K562 (cell line): ENCODE results near the gene PDLIM7. TPM values are rescaled to one million over a fixed set of nuclear protein-coding genes. Genes with fewer than 3 reads are reported as not detected.

Source experiments
- ATF1 ChIP-seq, 2 experiments: fragments of 450-650 bp in 1 of 2; IDR thresholded peaks; 2 replicates each; pipeline ENCODE4 v1.6.1; 2016; ENCODE audit warnings: missing compliant biosample characterization in 1 of 2, missing genetic modification characterization in 1 of 2
- BRF1 ChIP-seq: IDR thresholded peaks from 3 replicates; pipeline ENCODE4 v1.6.1; 2011; ENCODE audit warnings: borderline replicate concordance, mild to moderate bottlenecking; ENCODE audit not compliant: insufficient read length; ENCODE audit errors: extremely low read depth
- CBFA2T2 ChIP-seq: fragments of 450-650 bp; conservative IDR thresholded peaks from 2 replicates; pipeline ENCODE4 v1.6.1; 2017; ENCODE audit warnings: mild to moderate bottlenecking
- CBX3 ChIP-seq, 2 experiments: IDR thresholded peaks; 1 replicate in 1 of 2; 2 replicates in 1 of 2; pipeline ENCODE4 v1.6.1; 2012; ENCODE audit warnings: inconsistent platforms in 2 of 2, low read length in 2 of 2, borderline replicate concordance in 1 of 2, control low read depth in 1 of 2
- NEUROD1 ChIP-seq: fragments of 150-350 bp; IDR thresholded peaks from 2 replicates; pipeline ENCODE4 v1.6.1; 2014; ENCODE audit warnings: borderline replicate concordance, low read length, low read depth; ENCODE audit not compliant: partially characterized antibody
- SMAD3 ChIP-seq: fragments of 450-650 bp; formaldehyde crosslinking; conservative IDR thresholded peaks from 2 replicates; pipeline ENCODE4 v1.4.0; 2020; ENCODE audit warnings: mild to moderate bottlenecking
- ZC3H11A ChIP-seq: IDR thresholded peaks from 2 replicates; pipeline ENCODE4 v1.6.1; 2012; ENCODE audit warnings: low read depth, low read length, improper control_type of control experiment
- ZNF384 ChIP-seq: IDR thresholded peaks from 2 replicates; pipeline ENCODE4 v1.6.1; 2012; ENCODE audit warnings: low read depth, low read length, improper control_type of control experiment
- ZNF830 ChIP-seq: fragments of 250-450 bp; sonication (Bioruptor Pico); IDR thresholded peaks from 2 replicates; pipeline ENCODE4 v1.5.0; 2021; ENCODE audit warnings: mild to moderate bottlenecking
- polyA plus RNA-seq, 8 experiments: library from polyadenylated mRNA; depleted of rRNA in 4 of 8; stranded (reverse) in 5 of 8; unstranded in 3 of 8; fragments of >200 nt; fragmentation: Nextera tagmentation in 2 of 8; fragmentation: Illumina TruSeq in 1 of 8; extraction: Ambion mirVana in 2 of 8; extraction: Trizol in 1 of 8; gene quantifications; 2 replicates each; pipeline versions ENCODE4 v1.2.1 to v1.2.3, GENCODE V29; 2011 to 2014; ENCODE audit warnings: inconsistent platforms in 1 of 8, missing spikeins in 1 of 8
- total RNA-seq, 7 experiments: library from RNA; depleted of rRNA in 6 of 7; stranded (reverse); fragments of >200 nt in 6 of 7; fragmentation: Illumina TruSeq in 2 of 7; extraction: Trizol in 2 of 7; gene quantifications; 2 replicates each; pipeline versions ENCODE4 v1.2.1 to v1.2.3, GENCODE V29; 2011 to 2021; ENCODE audit warnings: low replicate concordance in 1 of 7
- TF ChIP-seq, protein P1 (sequence below): sonication (generic); formaldehyde crosslinking; IDR thresholded peaks from 2 replicates; pipeline ENCODE4 v1.8.0; 2023; ENCODE audit warnings: mild to moderate bottlenecking, missing genetic modification reagents
- TF ChIP-seq, protein P2 (sequence below): sonication (generic); formaldehyde crosslinking; IDR thresholded peaks from 2 replicates; pipeline ENCODE4 v1.8.0; 2022; ENCODE audit warnings: mild to moderate bottlenecking, missing genetic modification reagents
- TF ChIP-seq, protein P3 (sequence below): fragments of 450-650 bp; IDR thresholded peaks from 2 replicates; pipeline ENCODE4 v1.6.1; 2014; ENCODE audit warnings: low read depth, mild to moderate bottlenecking, moderate library complexity, borderline replicate concordance
- TF ChIP-seq, protein P4 (sequence below), 2 experiments: fragments of 450-650 bp; IDR thresholded peaks; 2 replicates each; pipeline ENCODE4 v1.6.1; 2018; ENCODE audit warnings: mild to moderate bottlenecking in 2 of 2, low read depth in 1 of 2; ENCODE audit not compliant: partially characterized antibody in 2 of 2

The PDLIM7 gene
- total and polyA plus RNA-seq, 9 of the 15 experiments (the other 6 are each of a cell fraction or from before 2014, with no cell fraction given): 2.1 to 124 (median 32.6) TPM

DNA sequence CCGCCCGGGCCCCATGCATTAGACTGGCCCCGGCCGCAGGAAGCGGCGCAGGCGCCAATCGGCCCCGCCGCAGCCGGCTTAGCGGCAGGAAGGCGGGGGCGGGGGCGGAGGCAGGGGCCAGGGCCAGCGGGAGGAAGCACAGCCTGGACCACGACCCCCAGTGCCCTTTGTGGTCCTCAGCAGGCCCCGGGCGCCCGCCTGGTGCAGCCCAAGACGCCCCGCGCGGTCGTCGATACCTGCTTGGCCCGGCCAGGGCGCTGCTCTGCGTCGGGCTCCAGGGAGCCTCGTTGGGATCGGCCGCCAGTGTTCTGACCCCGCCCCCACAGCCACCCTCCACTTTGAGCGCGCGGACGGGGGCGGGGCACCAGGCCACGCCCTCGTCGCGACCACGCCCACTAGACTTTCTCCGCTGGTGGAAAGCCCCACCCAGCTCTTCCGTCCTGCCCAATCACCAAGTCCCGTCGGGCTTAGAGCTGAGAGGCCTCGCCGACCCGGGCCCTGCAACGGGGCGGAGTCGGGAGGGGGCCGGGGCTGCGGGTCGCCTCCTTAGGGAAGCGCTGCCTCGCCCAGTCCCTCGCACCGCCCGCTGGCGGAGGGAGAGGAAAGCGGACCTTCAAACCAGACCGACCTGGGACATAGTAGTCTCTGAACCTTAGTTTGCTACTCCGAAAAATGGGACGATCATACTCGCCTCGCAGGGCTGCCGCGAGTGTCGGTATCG is at the start of gene PDLIM7 (continued):
- TF ChIP-seq, protein P1, sequence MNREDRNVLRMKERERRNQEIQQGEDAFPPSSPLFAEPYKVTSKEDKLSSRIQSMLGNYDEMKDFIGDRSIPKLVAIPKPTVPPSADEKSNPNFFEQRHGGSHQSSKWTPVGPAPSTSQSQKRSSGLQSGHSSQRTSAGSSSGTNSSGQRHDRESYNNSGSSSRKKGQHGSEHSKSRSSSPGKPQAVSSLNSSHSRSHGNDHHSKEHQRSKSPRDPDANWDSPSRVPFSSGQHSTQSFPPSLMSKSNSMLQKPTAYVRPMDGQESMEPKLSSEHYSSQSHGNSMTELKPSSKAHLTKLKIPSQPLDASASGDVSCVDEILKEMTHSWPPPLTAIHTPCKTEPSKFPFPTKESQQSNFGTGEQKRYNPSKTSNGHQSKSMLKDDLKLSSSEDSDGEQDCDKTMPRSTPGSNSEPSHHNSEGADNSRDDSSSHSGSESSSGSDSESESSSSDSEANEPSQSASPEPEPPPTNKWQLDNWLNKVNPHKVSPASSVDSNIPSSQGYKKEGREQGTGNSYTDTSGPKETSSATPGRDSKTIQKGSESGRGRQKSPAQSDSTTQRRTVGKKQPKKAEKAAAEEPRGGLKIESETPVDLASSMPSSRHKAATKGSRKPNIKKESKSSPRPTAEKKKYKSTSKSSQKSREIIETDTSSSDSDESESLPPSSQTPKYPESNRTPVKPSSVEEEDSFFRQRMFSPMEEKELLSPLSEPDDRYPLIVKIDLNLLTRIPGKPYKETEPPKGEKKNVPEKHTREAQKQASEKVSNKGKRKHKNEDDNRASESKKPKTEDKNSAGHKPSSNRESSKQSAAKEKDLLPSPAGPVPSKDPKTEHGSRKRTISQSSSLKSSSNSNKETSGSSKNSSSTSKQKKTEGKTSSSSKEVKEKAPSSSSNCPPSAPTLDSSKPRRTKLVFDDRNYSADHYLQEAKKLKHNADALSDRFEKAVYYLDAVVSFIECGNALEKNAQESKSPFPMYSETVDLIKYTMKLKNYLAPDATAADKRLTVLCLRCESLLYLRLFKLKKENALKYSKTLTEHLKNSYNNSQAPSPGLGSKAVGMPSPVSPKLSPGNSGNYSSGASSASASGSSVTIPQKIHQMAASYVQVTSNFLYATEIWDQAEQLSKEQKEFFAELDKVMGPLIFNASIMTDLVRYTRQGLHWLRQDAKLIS (CRISPR knock-in tag): no peak; the same call in 1 of the 2 replicates
- TF ChIP-seq ZC3H11A (no peak), SMAD3 (CRISPR knock-in tag) (no peak), NEUROD1 (no peak), ZNF830 (CRISPR knock-in tag) (peak; percentile 81; the same call in 1 of the 2 replicates), ATF1 (CRISPR knock-in tag; IDR thresholded peaks at IDR 0.05) (no peak), ATF1 (tag; IDR thresholded peaks at IDR 0.05) (peak; percentile 32; the same call in 1 of the 2 replicates), BRF1 (no peak), CBX3 (IDR thresholded peaks at IDR 0.05; ENCODE audit: borderline replicate concordance in 1 of 2, low read length in 2 of 2) (peak in 1 of 2 experiments; percentile 84; a peak in 2 of 3 replicates), ZNF384 (no peak), CBFA2T2 (peak; percentile 18; the same call in 1 of the 2 replicates)
- TF ChIP-seq, protein P2, sequence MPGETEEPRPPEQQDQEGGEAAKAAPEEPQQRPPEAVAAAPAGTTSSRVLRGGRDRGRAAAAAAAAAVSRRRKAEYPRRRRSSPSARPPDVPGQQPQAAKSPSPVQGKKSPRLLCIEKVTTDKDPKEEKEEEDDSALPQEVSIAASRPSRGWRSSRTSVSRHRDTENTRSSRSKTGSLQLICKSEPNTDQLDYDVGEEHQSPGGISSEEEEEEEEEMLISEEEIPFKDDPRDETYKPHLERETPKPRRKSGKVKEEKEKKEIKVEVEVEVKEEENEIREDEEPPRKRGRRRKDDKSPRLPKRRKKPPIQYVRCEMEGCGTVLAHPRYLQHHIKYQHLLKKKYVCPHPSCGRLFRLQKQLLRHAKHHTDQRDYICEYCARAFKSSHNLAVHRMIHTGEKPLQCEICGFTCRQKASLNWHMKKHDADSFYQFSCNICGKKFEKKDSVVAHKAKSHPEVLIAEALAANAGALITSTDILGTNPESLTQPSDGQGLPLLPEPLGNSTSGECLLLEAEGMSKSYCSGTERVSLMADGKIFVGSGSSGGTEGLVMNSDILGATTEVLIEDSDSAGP (CRISPR knock-in tag): no peak
- TF ChIP-seq, protein P3, sequence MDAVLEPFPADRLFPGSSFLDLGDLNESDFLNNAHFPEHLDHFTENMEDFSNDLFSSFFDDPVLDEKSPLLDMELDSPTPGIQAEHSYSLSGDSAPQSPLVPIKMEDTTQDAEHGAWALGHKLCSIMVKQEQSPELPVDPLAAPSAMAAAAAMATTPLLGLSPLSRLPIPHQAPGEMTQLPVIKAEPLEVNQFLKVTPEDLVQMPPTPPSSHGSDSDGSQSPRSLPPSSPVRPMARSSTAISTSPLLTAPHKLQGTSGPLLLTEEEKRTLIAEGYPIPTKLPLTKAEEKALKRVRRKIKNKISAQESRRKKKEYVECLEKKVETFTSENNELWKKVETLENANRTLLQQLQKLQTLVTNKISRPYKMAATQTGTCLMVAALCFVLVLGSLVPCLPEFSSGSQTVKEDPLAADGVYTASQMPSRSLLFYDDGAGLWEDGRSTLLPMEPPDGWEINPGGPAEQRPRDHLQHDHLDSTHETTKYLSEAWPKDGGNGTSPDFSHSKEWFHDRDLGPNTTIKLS: no peak
- TF ChIP-seq, protein P4, sequence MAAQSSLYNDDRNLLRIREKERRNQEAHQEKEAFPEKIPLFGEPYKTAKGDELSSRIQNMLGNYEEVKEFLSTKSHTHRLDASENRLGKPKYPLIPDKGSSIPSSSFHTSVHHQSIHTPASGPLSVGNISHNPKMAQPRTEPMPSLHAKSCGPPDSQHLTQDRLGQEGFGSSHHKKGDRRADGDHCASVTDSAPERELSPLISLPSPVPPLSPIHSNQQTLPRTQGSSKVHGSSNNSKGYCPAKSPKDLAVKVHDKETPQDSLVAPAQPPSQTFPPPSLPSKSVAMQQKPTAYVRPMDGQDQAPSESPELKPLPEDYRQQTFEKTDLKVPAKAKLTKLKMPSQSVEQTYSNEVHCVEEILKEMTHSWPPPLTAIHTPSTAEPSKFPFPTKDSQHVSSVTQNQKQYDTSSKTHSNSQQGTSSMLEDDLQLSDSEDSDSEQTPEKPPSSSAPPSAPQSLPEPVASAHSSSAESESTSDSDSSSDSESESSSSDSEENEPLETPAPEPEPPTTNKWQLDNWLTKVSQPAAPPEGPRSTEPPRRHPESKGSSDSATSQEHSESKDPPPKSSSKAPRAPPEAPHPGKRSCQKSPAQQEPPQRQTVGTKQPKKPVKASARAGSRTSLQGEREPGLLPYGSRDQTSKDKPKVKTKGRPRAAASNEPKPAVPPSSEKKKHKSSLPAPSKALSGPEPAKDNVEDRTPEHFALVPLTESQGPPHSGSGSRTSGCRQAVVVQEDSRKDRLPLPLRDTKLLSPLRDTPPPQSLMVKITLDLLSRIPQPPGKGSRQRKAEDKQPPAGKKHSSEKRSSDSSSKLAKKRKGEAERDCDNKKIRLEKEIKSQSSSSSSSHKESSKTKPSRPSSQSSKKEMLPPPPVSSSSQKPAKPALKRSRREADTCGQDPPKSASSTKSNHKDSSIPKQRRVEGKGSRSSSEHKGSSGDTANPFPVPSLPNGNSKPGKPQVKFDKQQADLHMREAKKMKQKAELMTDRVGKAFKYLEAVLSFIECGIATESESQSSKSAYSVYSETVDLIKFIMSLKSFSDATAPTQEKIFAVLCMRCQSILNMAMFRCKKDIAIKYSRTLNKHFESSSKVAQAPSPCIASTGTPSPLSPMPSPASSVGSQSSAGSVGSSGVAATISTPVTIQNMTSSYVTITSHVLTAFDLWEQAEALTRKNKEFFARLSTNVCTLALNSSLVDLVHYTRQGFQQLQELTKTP (IDR thresholded peaks at IDR 0.05; ENCODE audit: low read depth in 1 of 2, partially characterized antibody in 2 of 2): no peak
